Cerebellar nuclear complex (tissue), 1 donor: ENCODE measurements around the gene MED15.
"Not testable (repeated sequence)": the region's sequence is repeated elsewhere in the genome, so short reads cannot be mapped to it uniquely, and the experiment has no call there.

Experiments used
- DNase-seq, 2 experiments: peaks; one replicate each; lab custom pipeline; 2025; lab: John Stamatoyannopoulos, UW

MED15 gene

DNA sequence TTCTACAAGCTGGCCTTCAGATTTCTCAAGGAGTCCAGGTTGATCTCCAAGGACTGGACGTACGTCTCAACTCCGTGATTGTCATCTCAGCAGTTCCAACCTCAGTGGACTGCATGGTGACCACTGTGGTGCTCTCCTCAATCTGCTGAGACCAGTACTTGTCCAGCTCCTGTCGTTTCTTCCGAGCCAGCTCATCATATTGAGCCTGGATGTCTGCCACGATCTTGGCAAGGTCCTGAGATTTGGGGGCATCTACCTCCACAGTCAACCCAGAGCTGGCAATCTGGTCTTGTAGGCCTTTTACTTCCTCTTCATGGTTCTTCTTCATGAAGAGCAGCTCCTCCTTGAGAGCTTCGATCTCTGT is 24.3 kb upstream of the MED15 start:
- not testable (repeated sequence) for DNase-seq

DNA sequence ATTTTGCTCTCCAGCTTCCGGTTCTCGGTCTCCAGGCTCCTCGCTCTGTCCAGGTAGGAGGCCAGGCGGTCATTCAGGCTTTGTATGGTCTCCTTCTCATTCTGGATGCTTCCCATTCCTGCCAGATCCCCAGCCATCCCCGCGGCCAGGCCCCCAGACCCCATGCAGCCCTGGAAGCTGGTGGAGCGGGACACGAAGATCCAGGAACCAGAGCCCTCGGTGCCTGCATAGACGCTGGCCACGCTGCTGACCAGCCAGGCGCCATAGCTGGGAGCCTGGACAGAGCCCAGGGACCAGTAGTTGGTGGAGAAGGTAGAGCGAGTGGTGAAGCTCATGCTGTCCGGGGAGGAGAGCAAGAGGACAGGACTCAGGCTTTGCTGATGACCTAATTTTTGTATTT is 23.6 kb upstream of the MED15 start:
- no peak for DNase-seq

DNA sequence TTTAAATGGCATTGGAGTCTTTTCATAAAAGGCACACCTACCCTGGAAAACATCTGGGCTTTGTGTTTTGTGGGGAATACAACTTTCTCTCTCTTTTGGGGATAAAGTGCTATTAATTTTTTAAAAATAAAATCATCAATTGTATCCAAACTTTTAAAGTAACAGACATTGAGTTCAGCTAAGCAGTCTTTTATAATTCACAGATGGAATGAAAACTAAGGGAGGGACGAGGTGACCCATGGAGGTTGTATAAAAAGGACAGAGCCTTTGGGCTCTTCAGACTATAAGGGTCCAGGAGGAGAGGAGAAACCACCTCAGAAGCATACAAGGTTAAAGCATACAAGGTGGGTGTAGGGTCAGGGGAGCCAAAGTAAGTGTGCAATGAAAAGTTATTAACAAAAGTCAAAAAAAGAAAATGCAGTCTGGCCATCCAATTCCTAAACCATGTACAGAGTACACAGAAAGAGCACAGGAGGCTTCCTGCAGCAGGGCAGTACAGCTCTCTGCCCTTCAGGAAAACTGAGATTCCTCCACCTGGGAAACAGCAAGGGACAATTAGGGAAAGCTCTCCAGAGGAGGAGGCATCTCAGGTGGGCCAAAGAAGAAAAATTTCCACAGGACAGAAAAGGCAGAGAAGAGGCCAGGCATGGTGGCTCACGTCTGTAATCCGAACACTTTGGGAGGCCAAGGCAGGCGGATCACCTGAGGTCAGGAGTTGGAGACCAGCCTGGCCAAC is 22.3 kb upstream of the MED15 start:
- DNase-seq, result no peak

DNA sequence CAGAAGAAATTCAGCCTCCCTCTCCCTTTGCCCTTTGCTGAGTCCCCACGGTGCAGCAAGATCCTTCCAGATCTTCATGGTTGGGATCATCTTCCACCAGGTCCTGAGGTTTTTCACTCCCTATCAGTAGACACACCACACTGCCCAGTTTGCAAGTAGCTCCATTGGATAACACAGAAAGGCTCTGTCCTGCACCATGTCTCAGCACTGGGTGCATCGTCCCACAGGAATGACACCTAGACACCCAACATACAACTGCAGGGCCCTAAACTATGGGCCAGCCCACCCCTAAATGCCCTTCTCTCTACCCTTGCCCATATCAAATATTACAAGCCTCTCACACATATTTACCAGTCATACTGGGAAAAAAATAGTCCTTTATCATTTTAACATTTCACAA is 21.2 kb upstream of the MED15 start:
- DNase-seq, result no peak

DNA sequence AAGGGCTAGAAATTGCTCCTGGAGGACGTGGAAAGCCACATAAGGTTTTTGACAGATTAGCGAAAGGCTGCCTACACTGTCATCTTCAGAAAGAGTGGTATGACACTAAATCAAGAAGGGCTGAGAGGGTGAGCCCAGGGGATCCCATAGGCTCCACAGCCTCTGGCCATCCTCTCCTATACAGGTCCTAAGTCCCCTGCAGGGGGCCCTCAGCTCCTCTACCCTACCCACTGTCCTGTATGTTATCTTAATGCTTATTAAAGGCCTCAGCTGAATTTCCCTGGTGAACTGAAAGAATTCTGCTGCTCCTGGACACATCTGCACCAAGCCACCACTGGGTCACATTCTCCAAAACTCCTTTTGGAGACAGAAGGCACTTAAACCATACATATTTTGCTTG is 19.7 kb upstream of the MED15 start:
- DNase-seq, result no peak

DNA sequence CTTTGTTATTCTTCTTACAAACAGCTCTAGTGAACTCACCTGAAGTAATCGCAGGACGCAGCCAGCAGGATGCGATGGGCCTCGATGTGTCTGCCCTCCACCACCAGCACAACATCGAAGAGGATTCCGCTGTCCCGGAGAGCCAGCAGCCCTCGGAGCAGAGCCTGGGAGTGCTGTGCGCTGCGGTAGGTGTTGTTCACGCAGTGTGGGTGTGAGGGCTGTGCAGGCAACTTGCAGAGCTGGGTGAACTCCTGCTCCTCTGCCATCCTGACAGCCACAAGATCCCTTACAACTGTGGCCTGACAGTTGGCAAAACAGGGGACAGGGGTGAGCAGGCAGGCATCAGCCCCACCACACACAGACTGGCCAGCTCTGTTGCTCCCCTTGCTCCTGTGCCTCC is 18.5 kb upstream of the MED15 start:
- no peak for DNase-seq

DNA sequence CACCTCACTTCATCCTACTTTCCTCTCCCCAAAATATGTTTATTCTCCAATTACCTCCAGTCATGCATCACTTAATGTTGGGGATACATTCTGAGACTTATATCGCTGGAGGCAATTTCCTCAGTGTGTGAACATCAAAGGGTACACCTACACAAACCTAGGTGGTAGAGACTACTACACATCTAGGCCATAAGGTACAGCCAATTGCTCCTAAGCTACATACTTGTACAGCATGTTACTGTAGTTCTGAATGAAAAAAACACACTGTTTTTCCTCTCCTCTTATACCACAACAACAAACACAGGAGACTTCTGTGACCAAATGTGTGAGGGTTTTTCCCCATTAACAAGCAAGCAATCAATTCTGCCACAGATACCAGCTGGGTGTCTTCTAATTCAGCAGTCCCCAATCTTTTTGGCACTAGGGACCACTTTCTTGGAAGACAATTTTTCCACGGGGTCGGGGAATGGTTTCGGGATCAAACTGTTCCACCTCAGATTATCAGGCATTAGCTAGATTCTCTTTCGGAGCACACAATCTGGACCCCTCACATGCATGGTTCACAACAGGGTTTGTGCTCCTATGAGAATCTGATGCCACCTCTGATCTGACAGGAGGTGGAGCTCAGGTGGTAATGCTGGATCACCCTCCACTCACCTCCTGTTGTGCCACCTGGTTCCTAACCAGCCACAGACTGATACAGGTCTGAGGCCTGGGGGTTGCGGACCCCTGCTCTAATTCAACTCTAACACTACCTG is 17.0 kb upstream of the MED15 start:
- DNase-seq, result no peak

DNA sequence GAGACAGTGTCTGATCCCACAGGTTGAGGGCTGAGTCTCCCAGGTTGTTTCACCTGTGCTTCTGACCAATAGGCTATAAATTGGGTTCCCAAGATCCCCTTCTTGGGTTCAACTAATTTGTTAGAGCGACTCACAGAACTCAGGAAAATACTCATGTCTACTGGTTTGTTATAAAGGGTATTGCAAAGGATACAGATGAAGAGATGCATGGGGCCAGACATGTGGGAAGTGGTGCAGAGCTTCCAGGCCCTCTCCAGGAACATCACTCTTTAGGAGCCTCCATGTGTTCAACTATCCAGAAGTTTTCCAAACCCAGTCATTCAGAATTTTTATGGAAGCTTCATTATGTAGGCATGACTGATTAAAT is 16.5 kb upstream of the MED15 start:
- no peak for DNase-seq

DNA sequence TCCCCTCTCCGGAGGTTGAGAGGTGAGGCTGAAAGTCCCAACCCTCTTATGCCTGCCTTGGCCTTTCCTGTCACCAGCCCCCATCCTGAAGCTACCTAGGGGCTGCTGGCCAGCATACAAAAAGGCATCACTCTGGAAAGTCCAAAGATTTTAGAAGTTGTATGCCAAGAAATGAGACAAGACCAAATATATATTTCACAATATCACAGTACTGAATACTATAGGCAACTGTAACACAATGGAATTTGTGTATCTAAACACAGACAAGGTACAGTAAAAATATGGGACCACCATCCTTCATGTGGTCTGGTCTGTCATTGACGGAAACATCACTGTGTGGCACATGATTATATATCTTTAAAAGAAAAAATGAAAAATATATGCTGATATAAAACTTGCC is 16.1 kb upstream of the MED15 start:
- no peak for DNase-seq

DNA sequence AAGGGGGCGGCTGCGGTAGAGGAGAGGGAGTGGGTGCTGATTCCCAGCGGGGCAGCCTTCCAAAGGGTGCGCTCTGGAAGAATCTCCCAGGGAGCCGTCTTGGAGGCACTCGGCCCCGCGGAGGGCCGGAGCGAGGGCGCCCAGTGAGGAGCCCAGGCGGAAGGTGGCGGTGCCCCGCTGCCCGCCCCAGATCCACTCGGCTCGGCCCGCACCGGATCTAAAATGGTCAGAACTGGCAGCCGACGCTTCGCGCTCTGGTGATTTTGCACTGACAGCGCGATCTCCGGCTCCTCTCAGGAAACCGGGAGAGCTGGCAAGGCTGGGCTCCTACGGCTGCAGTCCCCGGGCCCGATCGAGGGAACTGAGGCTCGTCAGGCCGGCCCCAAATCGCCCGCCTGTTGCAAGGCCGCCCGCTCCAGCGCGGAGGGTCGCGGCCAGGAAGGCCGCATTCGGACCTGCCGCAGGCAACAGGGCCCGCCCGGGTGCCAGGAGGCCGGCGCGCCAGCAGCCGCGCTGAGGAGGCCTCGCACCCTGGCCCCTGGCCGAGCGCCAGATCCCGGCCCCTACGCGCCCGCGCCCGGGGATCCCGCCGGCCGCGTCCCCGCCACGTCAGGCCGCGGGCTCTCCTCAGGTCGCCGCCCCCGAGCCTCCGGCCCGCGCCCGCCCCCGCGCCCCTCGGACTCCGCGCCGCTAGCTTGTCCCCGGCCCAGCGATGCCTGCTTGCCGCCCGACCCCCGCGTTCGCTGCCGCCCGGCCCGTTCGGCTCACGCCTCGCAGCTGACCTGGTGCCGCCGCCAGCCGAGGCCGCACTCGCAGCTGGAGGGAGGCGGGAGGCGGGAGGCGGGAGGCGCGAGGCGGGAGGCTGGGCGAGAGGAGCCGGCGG is 12.2 kb upstream of the MED15 start, which contains the start of gene KLHL22:
KLHL22 (minus strand) TSS at position 818 of the 883 bp plus-strand sequence. CDS start 6,584 bp downstream, outside the sequence.
- no peak for DNase-seq

DNA sequence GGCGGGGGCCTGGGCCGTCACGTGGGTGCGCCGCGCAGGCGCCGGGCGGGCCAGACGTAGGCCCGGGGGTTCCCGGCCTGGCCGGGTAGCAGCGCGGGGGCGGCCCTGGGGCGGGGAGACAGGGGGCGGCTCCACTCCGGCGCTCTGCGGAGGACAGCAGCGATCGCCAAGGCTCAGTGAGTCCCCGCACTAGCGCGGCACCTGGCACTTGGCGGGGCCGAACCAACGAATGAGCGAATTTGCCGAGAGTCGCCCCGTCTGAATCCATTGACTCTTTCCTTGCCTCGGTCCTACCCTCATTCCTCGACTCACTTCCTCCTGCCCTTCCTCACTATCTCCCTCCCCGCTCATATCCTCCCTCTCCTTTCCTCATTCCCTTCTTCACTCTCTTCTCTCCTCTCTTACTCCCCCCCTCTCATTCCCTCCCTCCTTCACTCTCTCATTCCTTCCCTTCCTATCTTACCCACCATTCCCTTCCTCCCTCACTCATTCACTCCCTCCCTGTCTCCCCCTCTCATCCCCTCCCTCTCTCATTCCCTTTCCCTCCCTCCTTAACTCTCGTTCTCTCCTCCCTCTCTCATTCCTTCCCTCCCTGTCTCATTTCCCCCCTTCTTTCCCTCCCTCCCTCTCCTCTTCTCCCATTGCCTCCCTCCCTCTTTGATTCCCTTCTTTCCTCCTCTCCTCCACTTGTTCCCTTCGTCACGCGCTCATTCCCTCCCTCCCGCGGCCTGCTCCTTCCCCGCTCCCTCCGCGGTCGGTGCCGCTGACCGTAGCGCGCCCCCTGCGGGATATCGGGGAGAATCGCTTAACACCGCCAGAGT is 11.3 kb upstream of the MED15 start:
- peak; percentile 69 to 84 for DNase-seq

DNA sequence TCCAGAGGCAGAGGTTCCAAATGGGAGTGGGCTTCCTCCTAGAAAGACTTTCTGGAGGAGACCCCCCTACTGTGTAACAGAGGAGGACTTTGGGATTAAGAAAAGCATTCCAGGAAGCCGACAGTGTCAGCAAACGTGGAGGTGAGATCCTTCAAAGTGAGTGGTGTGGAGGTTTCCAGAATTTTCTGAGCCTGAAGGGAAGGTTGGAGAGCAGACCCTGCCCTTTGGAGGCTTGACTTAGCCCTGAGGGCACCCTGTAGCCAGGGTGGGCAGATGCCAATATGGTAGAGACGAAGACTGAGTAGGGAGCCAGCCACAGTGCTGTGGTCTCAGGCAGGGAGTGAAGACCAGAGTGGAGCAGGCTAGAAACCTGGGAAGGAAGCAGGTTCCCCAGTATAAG is 10.0 kb upstream of the MED15 start:
- no peak for DNase-seq

DNA sequence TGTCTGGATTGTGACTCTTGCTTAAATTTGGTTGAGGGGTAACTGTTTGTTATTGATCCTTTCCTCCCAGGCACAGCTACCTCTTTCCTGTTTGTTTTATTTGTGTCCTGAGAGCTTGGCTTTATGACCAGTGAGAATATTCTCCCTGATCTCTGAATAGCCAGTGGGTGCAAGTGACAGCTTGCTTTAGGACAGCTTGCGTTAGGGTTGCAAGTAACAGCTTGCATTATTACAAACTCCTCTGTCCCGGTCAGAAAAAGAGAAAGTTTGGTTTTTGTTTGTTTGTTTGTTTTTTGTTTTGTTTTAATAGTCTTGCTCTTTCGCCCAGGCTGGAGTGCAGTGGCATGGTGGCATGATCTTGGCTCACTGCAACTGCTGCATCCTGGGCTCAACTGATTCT is 8.5 kb upstream of the MED15 start:
- no peak for DNase-seq

DNA sequence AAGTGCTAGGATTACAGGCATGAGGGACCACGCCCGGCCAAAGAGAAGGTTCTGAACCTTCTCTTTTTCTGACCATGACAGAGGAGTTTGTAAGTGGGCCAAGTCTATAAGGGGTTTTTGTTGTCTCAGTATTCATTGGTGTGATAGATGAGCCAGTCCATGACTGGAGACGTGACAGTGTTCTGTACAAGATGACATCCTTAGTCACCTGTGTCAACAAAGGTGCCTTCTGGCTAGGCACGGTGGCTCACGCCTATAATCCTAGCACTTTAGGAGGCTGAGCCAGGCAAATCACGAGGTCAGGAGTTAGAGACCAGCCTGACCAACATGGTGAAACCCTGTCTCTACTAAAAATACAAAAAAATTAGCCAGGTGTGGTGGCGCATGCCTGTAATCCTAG is 7.6 kb upstream of the MED15 start:
- no peak for DNase-seq

DNA sequence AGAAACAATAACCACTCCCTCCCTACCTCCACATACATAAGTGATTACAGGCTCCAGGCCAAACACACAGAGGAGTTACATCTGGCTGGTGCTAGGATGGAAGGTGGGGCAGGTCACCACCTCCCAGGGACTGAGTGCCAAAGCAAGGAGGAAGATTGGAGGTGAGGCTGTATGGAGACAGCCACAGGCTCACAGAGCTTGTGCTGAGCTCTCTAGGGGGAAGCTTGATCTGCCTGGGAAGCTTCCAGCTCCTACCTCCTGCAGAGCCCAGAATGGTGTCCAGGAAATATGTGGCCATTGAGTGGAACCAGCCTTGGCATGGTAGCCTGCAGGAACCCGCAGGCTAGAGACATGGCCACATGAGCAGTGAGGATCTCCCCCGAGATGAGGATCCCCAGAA is 3.6 kb upstream of the MED15 start:
- no peak for DNase-seq

DNA sequence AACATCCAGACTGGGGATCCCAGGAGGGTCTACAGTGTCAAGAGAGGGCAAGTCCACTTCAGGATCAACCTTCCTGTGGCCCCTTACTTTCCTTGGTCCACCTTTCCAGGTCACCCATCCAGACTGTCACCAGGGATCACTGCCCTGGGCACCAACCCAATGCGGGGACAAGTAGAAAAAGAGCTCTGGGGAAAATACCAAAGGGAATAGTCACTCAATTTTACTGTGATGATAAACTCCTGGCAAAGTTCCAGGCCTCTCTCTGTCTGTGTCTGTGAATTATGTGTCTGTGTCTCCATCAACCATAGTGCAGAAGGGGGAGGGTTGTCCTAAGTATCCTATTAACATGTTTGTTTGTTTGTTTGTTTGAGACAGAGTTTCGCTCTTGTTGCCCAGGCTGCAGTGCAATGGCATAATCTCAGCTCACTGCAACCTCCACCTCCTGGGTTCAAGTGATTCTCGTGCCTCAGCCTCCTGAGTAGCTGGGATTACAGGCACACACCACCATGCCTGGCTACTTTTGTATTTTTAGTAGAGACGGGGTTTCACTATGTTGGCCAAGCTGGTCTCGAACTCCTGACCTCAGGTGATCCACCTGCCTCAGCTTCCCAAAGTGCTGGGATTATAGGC is 3.0 kb upstream of the MED15 start:
- DNase-seq, result not testable (repeated sequence)

DNA sequence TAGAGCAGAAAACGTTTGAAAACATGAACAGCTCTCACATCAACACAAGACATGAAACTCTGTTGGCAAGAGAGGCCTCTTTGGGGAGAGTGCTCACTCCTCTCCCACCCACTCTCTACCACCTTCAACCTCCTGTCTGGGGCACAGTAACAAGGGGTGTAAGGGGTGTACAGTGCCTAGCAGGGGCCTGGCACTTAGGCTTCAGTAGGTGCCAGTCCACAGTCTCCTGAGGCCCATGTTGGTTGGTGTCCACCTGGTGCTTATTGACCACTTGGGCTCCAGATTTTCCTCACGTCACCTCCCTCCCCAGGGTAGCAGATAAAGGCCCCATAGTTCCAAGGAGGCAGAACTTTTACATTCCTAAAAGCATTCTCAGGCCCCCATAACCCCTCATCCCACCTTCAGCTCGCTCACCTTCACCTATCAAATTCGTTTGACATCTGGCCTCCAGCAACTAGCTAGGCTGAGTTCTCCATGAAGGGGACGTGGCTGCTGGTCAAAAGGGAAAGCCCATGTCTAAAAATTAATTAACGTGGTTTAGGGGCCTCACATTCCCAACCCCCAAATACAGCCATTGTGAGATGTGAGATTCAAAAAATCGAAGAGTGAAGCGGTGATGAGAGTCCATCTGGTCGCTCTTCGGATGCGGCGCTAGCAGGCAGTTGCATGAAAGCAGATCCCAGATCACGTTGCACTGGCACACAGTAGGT is 712 bp upstream of the MED15 start:
- DNase-seq, result no peak

DNA sequence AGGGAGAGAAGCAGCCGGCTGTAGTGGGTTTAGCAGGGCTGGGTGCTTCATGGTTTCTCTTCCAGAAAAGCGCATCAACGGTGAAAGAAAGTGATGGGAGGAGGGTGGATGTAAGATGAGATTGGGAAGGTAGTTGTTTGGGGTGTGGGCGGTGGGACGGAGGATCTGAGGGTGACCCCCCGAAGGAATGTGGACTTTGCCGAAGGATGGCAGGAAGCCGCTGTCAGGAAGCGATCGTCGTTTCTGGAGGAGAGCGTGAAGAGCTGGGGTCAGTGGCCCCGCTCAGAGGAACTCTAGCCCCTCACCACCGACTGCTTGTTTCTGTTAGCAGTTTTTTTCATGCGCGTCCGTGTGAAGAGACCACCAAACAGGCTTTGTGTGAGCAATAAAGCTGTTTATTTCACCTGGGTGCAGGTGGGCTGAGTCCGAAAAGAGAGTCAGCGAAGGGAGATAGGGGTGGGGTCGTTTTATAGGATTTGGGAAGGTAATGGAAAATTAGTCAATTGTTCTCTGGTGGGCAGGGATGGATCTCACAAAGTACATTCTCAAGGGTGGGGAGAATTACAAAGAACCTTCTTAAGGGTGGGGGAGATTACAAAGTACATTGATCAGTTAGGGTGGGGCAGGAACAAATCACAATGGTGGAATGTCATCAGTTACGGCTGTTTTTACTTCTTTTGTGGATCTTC is 801 bp downstream of the MED15 start:
- DNase-seq, result not testable (repeated sequence)

DNA sequence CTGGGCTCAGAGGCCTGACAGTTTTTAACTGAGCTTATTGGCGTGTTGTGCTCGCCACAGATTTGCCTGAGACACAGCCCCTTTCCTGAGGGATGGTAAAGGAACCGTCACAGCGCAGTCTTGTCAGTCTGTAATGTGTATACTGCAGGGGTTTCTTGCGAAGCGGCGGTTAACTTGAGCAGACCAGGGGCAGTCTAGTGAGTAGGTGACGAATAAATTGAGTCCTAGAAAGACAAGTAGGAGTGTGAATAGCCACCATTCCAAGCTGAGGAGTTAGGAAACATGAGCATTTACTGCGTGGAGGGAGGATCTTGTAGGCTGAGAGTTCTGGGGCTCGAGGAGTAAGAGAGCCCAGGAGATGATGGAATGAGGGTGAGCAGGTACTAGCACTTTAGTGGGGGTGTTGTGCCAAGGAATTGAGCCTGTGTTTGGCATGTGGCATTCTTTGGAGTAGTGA is 1.4 kb downstream of the MED15 start:
- DNase-seq, result no peak
